Measurements from ENCODE around the gene PARP3. TPM values are rescaled to one million over a fixed set of nuclear protein-coding genes. Genes with fewer than 3 reads are reported as not detected.

Gene PARP3
- total and polyA plus RNA-seq, 10 of the 15 experiments (the other 5 are each of a cell fraction or from before 2014, with no cell fraction given): 2.1 to 31.2 (median 19.5) TPM

- TF ChIP-seq ZNF384 (IDR thresholded peaks at IDR 0.05; ENCODE audit: borderline replicate concordance, low read depth, low read length): no peak
- no peak for TF ChIP-seq CREM (IDR thresholded peaks at IDR 0.05; ENCODE audit: low read depth)
- TF ChIP-seq BRCA1 (IDR thresholded peaks at IDR 0.05; ENCODE audit: low read depth, low read length): no peak
- TF ChIP-seq ESRRA (IDR thresholded peaks at IDR 0.05; ENCODE audit: low read length): no peak
- TF ChIP-seq ZNF24 (IDR thresholded peaks at IDR 0.05): no peak
- TF ChIP-seq BCL11A (IDR thresholded peaks at IDR 0.05; ENCODE audit: low read depth, low read length): no peak
- TF ChIP-seq ATF3 (IDR thresholded peaks at IDR 0.05; ENCODE audit: borderline replicate concordance, extremely low read depth, low read depth, low read length): no peak
- no peak for TF ChIP-seq E4F1 (IDR thresholded peaks at IDR 0.05; ENCODE audit: borderline replicate concordance, partially characterized antibody)
Observed at GRCh38 chr3:51984269-51984647, 42.1 kb downstream of the PARP3 start (continued).

GRCh38 chr3:51985063-51985462 lies 42.9 kb downstream of the PARP3 start:
- ChIA-PET POLR2A (interaction anchor here (0.6 to 4.0 kb wide), 3 partner anchors 10 to 1418 kb away, joined by 3 to 30 read pairs (median 3); partner anchors contain the start of genes C3orf18 and RPL29), RAD21 (ENCODE audit: unreplicated experiment) (interaction anchor here (0.6 to 0.7 kb wide), 2 partner anchors 115 to 218 kb away, joined by 4 to 5 read pairs; no protein-coding TSS in a partner anchor), SMC1A (ENCODE audit: uncharacterized antibody, unreplicated experiment) (interaction anchor here (1.4 kb wide), 1 partner anchor 10 kb away, joined by 12 read pairs; the partner anchor contains the start of gene RPL29), CTCF (interaction anchor here (0.5 to 4.6 kb wide), 3 partner anchors 12 to 130 kb away, joined by 3 to 56 read pairs (median 34); partner anchors contain the start of genes ABHD14A, ABHD14B, PARP3 and RRP9)
- H3K4me3 ChIP-seq: no peak overlapping the region
- in situ Hi-C loops (cut with MboI): no loop called here
- DNase-seq (ENCODE audit: low read depth, low spot score): no peak
- H3K27ac ChIP-seq (ENCODE audit: control insufficient read depth, insufficient read depth): no peak overlapping the region
- no peak overlapping the region for H2AFZ ChIP-seq (ENCODE audit: control insufficient read depth, low read depth, low read length)
- peaks cover 8% of the 10 kb centered on the region for H3K4me1 ChIP-seq (ENCODE audit: control insufficient read depth, insufficient read depth, low read length)
- no peak for ATAC-seq
- WGBS (ENCODE audit: insufficient coverage, insufficient replicate concordance, low lambda C conversion rate, missing lambda C conversion rate): 79% methylated on average over 6 of the region's 6 CpGs
- no TSS peak for BruUV-seq (replicated peaks)
- H3K27me3 ChIP-seq (replicated peaks in 1 of 2; ENCODE audit: control insufficient read depth in 2 of 2, insufficient read depth in 2 of 2, low read length in 1 of 2): no peaks in the 10 kb centered on the region
- H4K20me1 ChIP-seq (ENCODE audit: control insufficient read depth, insufficient read depth): no peaks in the 10 kb centered on the region
- no peak for FAIRE-seq
- no peak overlapping the region for H3K9ac ChIP-seq (ENCODE audit: control insufficient read depth, insufficient read depth, low read length)
- intact Hi-C loops (cut with micrococcal nuclease; ENCODE audit: unreplicated experiment): no loop called here
- no peak overlapping the region for H3K4me2 ChIP-seq (ENCODE audit: control insufficient read depth, insufficient read depth)
- no peaks in the 10 kb centered on the region for H3K36me3 ChIP-seq (ENCODE audit: control insufficient read depth in 2 of 2, insufficient read depth in 2 of 2, low read length in 1 of 2)
- peaks cover 3% of the 10 kb centered on the region for H3K79me2 ChIP-seq (ENCODE audit: control insufficient read depth, insufficient read depth, low read length)
- no peaks in the 10 kb centered on the region for H3K9me3 ChIP-seq (replicated peaks; ENCODE audit: control insufficient read depth, insufficient read depth, low read length)
- no peak for TF ChIP-seq HDAC6 (IDR thresholded peaks at IDR 0.05; ENCODE audit: unreplicated experiment)
- no peak for TF ChIP-seq CHD4 (IDR thresholded peaks at IDR 0.05)
- no peak for TF ChIP-seq ASH2L (IDR thresholded peaks at IDR 0.05; ENCODE audit: borderline replicate concordance, low read depth)
- no peak for TF ChIP-seq PKNOX1 (IDR thresholded peaks at IDR 0.05)
- no peak for TF ChIP-seq NR2F1 (conservative IDR thresholded peaks at IDR 0.05)
- TF ChIP-seq EP300 (IDR thresholded peaks at IDR 0.05; ENCODE audit: borderline replicate concordance in 1 of 2, control insufficient read depth in 1 of 2, low read depth in 2 of 2, low read length in 2 of 2): no peak
- no peak for TF ChIP-seq SMARCA5 (IDR thresholded peaks at IDR 0.05)
- no peak for TF ChIP-seq BCL3 (IDR thresholded peaks at IDR 0.05; ENCODE audit: borderline replicate concordance, insufficient read depth, low read depth, low read length, poor library complexity, severe bottlenecking)

Data from GM12878 (cell line).